Tibial artery (tissue), 4 donors: ENCODE measurements around the gene MT1A.

Experiments
- DNase-seq, 2 donors: peaks; one replicate each; pipeline ENCODE4 v3.0.0-alpha.2; 2019
- H3K27ac ChIP-seq, 2 donors: fragments of 200-600 bp; sonication (generic) in 1 of 2; 1 replicate in 1 of 2; 2 replicates in 1 of 2; pipeline ENCODE4 v1.5.1; 2018 to 2019; ENCODE audit warnings: mild to moderate bottlenecking in 1 of 2
- H3K27me3 ChIP-seq, 2 donors: fragments of 200-600 bp; sonication (generic) in 1 of 2; one replicate each; pipeline versions ENCODE4 v1.5.1 to v1.6.0; 2016 to 2019
- H3K36me3 ChIP-seq, 3 donors: fragments of 200-600 bp; sonication (generic) in 2 of 3; one replicate each; pipeline ENCODE4 v1.5.1; 2016 to 2019; ENCODE audit warnings: mild to moderate bottlenecking in 2 of 3
- H3K4me1 ChIP-seq, 4 donors: fragments of 200-600 bp; sonication (generic) in 2 of 4; 1 replicate in 3 of 4; 2 replicates in 1 of 4; pipeline ENCODE4 v1.5.1; 2016 to 2019
- H3K4me3 ChIP-seq, 2 donors: fragments of 200-600 bp; sonication (generic) in 1 of 2; 1 replicate in 1 of 2; 2 replicates in 1 of 2; pipeline ENCODE4 v1.5.1; 2018 to 2019; ENCODE audit warnings: mild to moderate bottlenecking in 2 of 2
- H3K9me3 ChIP-seq, 3 donors: fragments of 200-600 bp; sonication (generic) in 1 of 3; one replicate each; pipeline ENCODE4 v1.5.1; 2016 to 2019
- CTCF ChIP-seq, 2 experiments: fragments of 200-600 bp in 1 of 2; fragments of 450-650 bp in 1 of 2; IDR thresholded peaks; one replicate each; pipeline ENCODE4 v1.5.1; 2017 to 2019; ENCODE audit warnings: antibody characterized with exemption in 2 of 2, mild to moderate bottlenecking in 1 of 2, moderate library complexity in 1 of 2
- intact Hi-C: fragments of 100-400 bp; cut with DNase I; formaldehyde crosslinking; loops from one replicate; pipeline ENCODE4 v1.15.0; 2023; ENCODE audit warnings: low total_unique reads

Gene MT1A

GRCh38 chr16:56604966-56605365 lies 33.5 kb upstream of the MT1A start:
- no peak for TF ChIP-seq CTCF (IDR thresholded peaks at IDR 0.05)
- Histone ChIP-seq H3K4me1 (peaks cover 0 to 31% (median 27%) of the 10 kb centered on the region in 4 donors), H3K27ac (peak overlapping the region; percentile 83 to 85), H3K9me3 (no peaks in the 10 kb centered on the region), H3K4me3 (no peak overlapping the region), H3K36me3 (no peaks in the 10 kb centered on the region), H3K27me3 (no peaks in the 10 kb centered on the region)
- no peak for DNase-seq
- intact Hi-C loops = loop anchor here (5.0 kb wide), 4 partner anchors 37 to 97 kb away; partner anchors contain the start of gene MT1X

GRCh38 chr16:56605475-56605874 lies 33.0 kb upstream of the MT1A start:
- Histone ChIP-seq H3K36me3 (no peaks in the 10 kb centered on the region), H3K4me1 (peaks cover 0 to 36% (median 32%) of the 10 kb centered on the region in 4 donors), H3K27ac (peak overlapping the region; percentile 83 to 85), H3K9me3 (no peaks in the 10 kb centered on the region), H3K27me3 (no peaks in the 10 kb centered on the region), H3K4me3 (no peak overlapping the region)
- DNase-seq = no peak
- TF ChIP-seq CTCF (IDR thresholded peaks at IDR 0.05) = no peak
- intact Hi-C loops = loop anchor here (5.0 kb wide), 2 partner anchors 37 to 77 kb away; partner anchors contain the start of gene MT1X

- no peaks in the 10 kb centered on the region for H3K36me3 ChIP-seq
- no peaks in the 10 kb centered on the region for H3K9me3 ChIP-seq
- no peak overlapping the region for H3K4me3 ChIP-seq
- no peak for TF ChIP-seq CTCF (IDR thresholded peaks at IDR 0.05)
- H3K4me1 ChIP-seq = peaks cover 0 to 42% (median 38%) of the 10 kb centered on the region in 4 donors
- intact Hi-C loops = loop anchor here (5.0 kb wide), 2 partner anchors 36 to 76 kb away; partner anchors contain the start of gene MT1X
- H3K27me3 ChIP-seq = no peaks in the 10 kb centered on the region
- H3K27ac ChIP-seq = peak overlapping the region; percentile 83 to 85
- peak; percentile 81 to 86 for DNase-seq
Observed at GRCh38 chr16:56606071-56606475, 32.4 kb upstream of the MT1A start.

GRCh38 chr16:56606476-56607108 lies 31.9 kb upstream of the MT1A start:
- Histone ChIP-seq H3K4me1 (peaks cover 0 to 47% (median 42%) of the 10 kb centered on the region in 4 donors), H3K9me3 (no peaks in the 10 kb centered on the region), H3K36me3 (no peaks in the 10 kb centered on the region), H3K27ac (peak overlapping the region; percentile 83 to 85), H3K4me3 (peak overlapping the region in 1 of 2 donors; percentile 65), H3K27me3 (no peaks in the 10 kb centered on the region)
- intact Hi-C loops = loop anchor here (5.0 kb wide), 2 partner anchors 36 to 76 kb away; partner anchors contain the start of gene MT1X
- peak; percentile 72 to 82 for DNase-seq
- TF ChIP-seq CTCF (IDR thresholded peaks at IDR 0.05) = no peak

GRCh38 chr16:56607109-56607618 lies 31.3 kb upstream of the MT1A start:
- Histone ChIP-seq H3K9me3 (no peaks in the 10 kb centered on the region), H3K27me3 (no peaks in the 10 kb centered on the region), H3K4me1 (peaks cover 0 to 53% (median 45%) of the 10 kb centered on the region in 4 donors), H3K36me3 (no peaks in the 10 kb centered on the region), H3K27ac (peak overlapping the region; percentile 83 to 85), H3K4me3 (peak overlapping the region in 1 of 2 donors; percentile 65)
- intact Hi-C loops = loop anchor here (5.0 kb wide), 2 partner anchors 35 to 75 kb away; partner anchors contain the start of gene MT1X
- no peak for TF ChIP-seq CTCF (IDR thresholded peaks at IDR 0.05)
- DNase-seq = peak; percentile 92
